ENCODE data around the gene ARMH2.

DNA sequence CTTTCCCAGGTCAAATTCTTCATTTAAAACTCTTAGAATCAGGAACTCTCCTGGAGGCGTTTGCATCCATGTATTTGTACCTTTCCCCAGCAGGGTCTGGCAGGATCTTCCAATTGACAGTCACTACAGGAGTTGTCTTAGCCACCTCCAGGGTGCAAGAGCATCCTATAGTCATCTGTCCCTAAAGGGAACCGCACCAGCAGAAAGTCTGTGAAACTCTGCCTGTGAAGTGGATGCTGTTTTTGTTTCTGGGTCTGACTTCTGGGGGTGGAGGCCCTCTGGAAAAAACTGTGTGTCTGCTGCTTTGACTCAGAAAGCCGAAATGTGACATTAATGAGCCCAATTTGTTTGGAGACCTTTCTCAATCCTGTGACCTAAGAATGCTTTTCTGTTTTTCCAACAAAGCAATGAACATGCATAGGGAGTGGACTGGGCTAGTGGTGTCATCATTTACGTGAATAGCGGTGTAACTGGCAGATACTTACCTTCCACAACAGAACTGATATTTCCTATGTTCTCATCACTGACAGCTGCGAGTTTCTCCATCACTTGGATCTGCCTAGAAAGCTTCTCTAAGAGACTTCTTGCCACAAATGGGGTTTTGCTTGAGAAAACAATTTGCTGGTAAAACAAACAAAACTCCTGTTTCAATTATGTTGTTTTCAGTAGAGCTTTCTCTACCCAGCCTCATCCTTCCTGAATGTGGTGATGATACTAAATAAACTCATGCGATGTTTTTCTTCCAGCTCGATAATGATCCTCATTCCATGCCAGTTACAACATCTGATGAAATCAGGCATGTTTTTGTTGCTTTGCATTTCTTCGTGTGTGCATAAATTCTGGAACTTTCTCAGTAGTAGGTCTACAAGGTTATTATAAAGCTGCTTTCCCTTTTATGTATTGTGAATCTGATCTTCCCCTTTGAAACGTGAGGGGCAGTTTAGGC, 33.3 kb upstream of the ARMH2 start:
- TF ChIP-seq EP300 (IDR thresholded peaks at IDR 0.05) (no peak), POLR2AphosphoS5 (IDR thresholded peaks at IDR 0.05) (no peak)

Data from stomach (tissue), 4 donors.